NB4 (cell line): ENCODE results near the gene RNF8.

Experiments
- CTCF ChIP-seq: IDR thresholded peaks from one replicate; pipeline ENCODE4 v1.5.1; 2012; ENCODE audit warnings: low read depth, low read length
- MAX ChIP-seq: IDR thresholded peaks from 2 replicates; pipeline ENCODE4 v1.6.1; 2011; ENCODE audit warnings: low read depth, low read length
- MYC ChIP-seq: IDR thresholded peaks from 2 replicates; pipeline ENCODE4 v1.6.1; 2011; ENCODE audit warnings: low read depth, low read length
- POLR2A ChIP-seq: IDR thresholded peaks from 2 replicates; pipeline ENCODE4 v1.6.1; 2011; ENCODE audit warnings: mild to moderate bottlenecking; ENCODE audit not compliant: insufficient read length; ENCODE audit errors: extremely low read depth

- no peak for TF ChIP-seq CTCF
- TF ChIP-seq POLR2A, result no peak
- TF ChIP-seq MYC, result no peak
- TF ChIP-seq MAX, result no peak
Observed at GRCh38 chr6:37365791-37366190, 12.0 kb downstream of the RNF8 start.
